GM10266 (cell line): Measurements from ENCODE around the gene P2RY11.

Experiments
- DNase-seq: peaks from one replicate; pipeline ENCODE4 v3.0.0; 2012; ENCODE audit errors: extremely low spot score
- CTCF ChIP-seq: IDR thresholded peaks from 2 replicates; pipeline ENCODE4 v1.5.1; 2012; ENCODE audit warnings: mild to moderate bottlenecking, low read depth; ENCODE audit not compliant: control insufficient read depth, insufficient read depth; ENCODE audit errors: missing control alignments

P2RY11 gene

GRCh38 chr19:10122045-10122444 is 10.6 kb downstream of the P2RY11 start:
- DNase-seq, result no peak
- TF ChIP-seq CTCF, result no peak

GRCh38 chr19:10124429-10124828 is 12.9 kb downstream of the P2RY11 start:
- no peak for DNase-seq
- TF ChIP-seq CTCF, result no peak

GRCh38 chr19:10126213-10126639 is 14.7 kb downstream of the P2RY11 start:
- no peak for DNase-seq
- TF ChIP-seq CTCF, result no peak

- DNase-seq, result no peak
- no peak for TF ChIP-seq CTCF
Observed at GRCh38 chr19:10132905-10133304, 21.4 kb downstream of the P2RY11 start.

GRCh38 chr19:10133596-10133995 is 22.1 kb downstream of the P2RY11 start:
- no peak for DNase-seq
- TF ChIP-seq CTCF, result no peak

GRCh38 chr19:10134040-10134439 is 22.5 kb downstream of the P2RY11 start:
- TF ChIP-seq CTCF, result no peak
- DNase-seq, result no peak

- TF ChIP-seq CTCF, result no peak
- DNase-seq, result no peak
Observed at GRCh38 chr19:10135551-10136334, 24.2 kb downstream of the P2RY11 start.
